HepG2 (cell line): ENCODE data around the gene IPP. TPM values are rescaled to one million over a fixed set of nuclear protein-coding genes. Genes with fewer than 3 reads are reported as not detected.
"Not testable (repeated sequence)": the region's sequence is repeated elsewhere in the genome, so short reads cannot be mapped to it uniquely, and the experiment has no call there.

ENCODE experiments used
- ATAC-seq: fragments of 200-7000 bp; cut with Tn5 transposase; 3 replicates; pipeline ENCODE4 v1.9.1; 2020; ENCODE audit warnings: mild to moderate bottlenecking, moderate library complexity
- BruUV-seq: library from RNA; stranded (reverse); fragments of 400-500 nt; replicated peaks from 2 replicates; lab custom pipeline; 2021; lab: Mats Ljungman, UMichigan
- CTCF ChIA-PET: fragments of 300-600 bp; formaldehyde crosslinking; extraction: SDS; loops from one replicate; lab custom pipeline; 2021; ENCODE audit warnings: low total read pairs, inconsistent platforms, low intra/inter-chr PET ratio; lab: Yijun Ruan, JAX
- POLR2A ChIA-PET: fragments of 350-600 bp; sonication (Branson Sonifier 250); formaldehyde crosslinking; loops from one replicate; lab custom pipeline; 2020; ENCODE audit warnings: antibody characterized with exemption, inconsistent platforms; lab: Yijun Ruan, JAX
- DNase-seq: peaks from one replicate; pipeline ENCODE4 v3.0.0-alpha.2; 2015; ENCODE audit warnings: low spot score
- FAIRE-seq: peaks from 3 replicates; lab custom pipeline; 2011; peaks lifted over from hg19 to GRCh38; lab: Jason Lieb, UNC
- H2AFZ ChIP-seq: one replicate; pipeline ENCODE4 v1.6.1; 2011; ENCODE audit warnings: low read length, inconsistent platforms
- H3K27ac ChIP-seq: fragments of 300-600 bp; 3 replicates; pipeline ENCODE4 v1.8.0; 2011; ENCODE audit warnings: mixed run types, mild to moderate bottlenecking, mixed read lengths, low read length, inconsistent platforms; ENCODE audit not compliant: insufficient read depth; ENCODE audit errors: extremely low read length
- H3K27me3 ChIP-seq, 2 experiments: fragments of 200-600 bp in 1 of 2; 2 replicates in 1 of 2; 3 replicates in 1 of 2; pipeline versions ENCODE4 v1.6.0 to v1.8.0; 2011; ENCODE audit warnings: low read length in 2 of 2, mild to moderate bottlenecking in 2 of 2, moderate library complexity in 2 of 2, inconsistent platforms in 1 of 2; ENCODE audit not compliant: insufficient read depth in 2 of 2, control insufficient read depth in 1 of 2
- H3K36me3 ChIP-seq, 2 experiments: fragments of 200-600 bp in 1 of 2; replicated peaks in 1 of 2; 2 replicates in 1 of 2; 3 replicates in 1 of 2; pipeline versions ENCODE4 v1.5.1 to v1.8.0; 2011; ENCODE audit warnings: low read length in 2 of 2, inconsistent platforms in 1 of 2; ENCODE audit not compliant: insufficient read depth in 2 of 2, control insufficient read depth in 1 of 2
- H3K4me1 ChIP-seq: 2 replicates; pipeline ENCODE4 v1.5.1; 2012; ENCODE audit warnings: low read length, inconsistent platforms; ENCODE audit not compliant: insufficient read depth
- H3K4me2 ChIP-seq: 2 replicates; pipeline ENCODE4 v1.6.0; 2011; ENCODE audit warnings: low read depth, low read length, inconsistent platforms
- H3K4me3 ChIP-seq, 3 experiments: fragments of 200-600 bp in 1 of 3; sonication (generic), shearing (Covaris generic) in 1 of 3; replicated peaks in 1 of 3; 2 replicates each; pipeline ENCODE4 v1.5.1; 2011 to 2016; ENCODE audit warnings: low read length in 3 of 3, inconsistent platforms in 2 of 3, low read depth in 2 of 3, mild to moderate bottlenecking in 2 of 3, control low read depth in 1 of 3, mixed read lengths in 1 of 3; ENCODE audit not compliant: insufficient read depth in 1 of 3
- H3K79me2 ChIP-seq: one replicate; pipeline ENCODE4 v1.6.1; 2011; ENCODE audit warnings: low read length, inconsistent platforms; ENCODE audit not compliant: insufficient read depth
- H3K9ac ChIP-seq: 2 replicates; pipeline ENCODE4 v1.6.0; 2011; ENCODE audit warnings: mild to moderate bottlenecking, low read depth, low read length, inconsistent platforms; ENCODE audit not compliant: insufficient read depth
- H3K9me3 ChIP-seq: 2 replicates; pipeline ENCODE4 v1.5.1; 2012; ENCODE audit warnings: mild to moderate bottlenecking, low read length
- H4K20me1 ChIP-seq: 2 replicates; pipeline ENCODE4 v1.6.0; 2011; ENCODE audit warnings: inconsistent platforms, mild to moderate bottlenecking, low read length, moderate library complexity; ENCODE audit not compliant: insufficient read depth
- ZBTB43 ChIP-seq: sonication (generic); formaldehyde crosslinking; conservative IDR thresholded peaks from 2 replicates; pipeline ENCODE4 v1.4.0; 2020; ENCODE audit warnings: missing genetic modification reagents
- ZFP41 ChIP-seq: sonication (generic); formaldehyde crosslinking; IDR thresholded peaks from 2 replicates; pipeline ENCODE4 v1.4.0; 2020; ENCODE audit warnings: mild to moderate bottlenecking, missing genetic modification reagents, borderline replicate concordance
- WGBS: methylation state at CpG from one replicate; pipeline ENCODE4 v1.1.6; 2017; ENCODE audit warnings: low lambda C conversion rate; 5-methylcytosine and 5-hydroxymethylcytosine counted together
- in situ Hi-C: cut with HindIII; loops from 2 replicates; pipeline ENCODE4 v1.10.0; 2017; ENCODE audit warnings: low pct_unique_long_range_greater_than_20kb; ENCODE audit not compliant: extremely low pct_ligation_motif_present
- intact Hi-C: fragments of 100-400 bp; cut with micrococcal nuclease; formaldehyde crosslinking; loops from one replicate; pipeline ENCODE4 v1.10.0; 2022; ENCODE audit not compliant: unreplicated experiment
- polyA plus RNA-seq, 8 experiments: library from polyadenylated mRNA; depleted of rRNA in 3 of 8; stranded (reverse) in 7 of 8; unstranded in 1 of 8; fragments of >200 nt; fragmentation: Illumina TruSeq in 4 of 8; extraction: Trizol in 4 of 8; gene quantifications; 2 replicates each; pipeline versions ENCODE4 v1.2.1 to v1.2.3, GENCODE V29; 2011 to 2016; ENCODE audit warnings: low read depth in 4 of 8, missing spikeins in 1 of 8, mixed read lengths in 1 of 8; ENCODE audit not compliant: insufficient read depth in 1 of 8
- total RNA-seq, 5 experiments: library from RNA; depleted of rRNA; stranded (reverse); fragments of >200 nt; fragmentation: Illumina TruSeq; extraction: Trizol; gene quantifications; 2 replicates each; pipeline ENCODE4 v1.2.3, GENCODE V29; 2016; ENCODE audit warnings: low read depth in 1 of 5
- TF ChIP-seq, protein P1 (sequence below): sonication (generic); formaldehyde crosslinking; IDR thresholded peaks from 2 replicates; pipeline ENCODE4 v1.9.0; 2021; ENCODE audit warnings: missing genetic modification reagents, borderline replicate concordance

IPP gene
- total and polyA plus RNA-seq, 2 of the 13 experiments (the other 11 are each of a cell fraction or from before 2014, with no cell fraction given) = 3.0 to 9.7 TPM

GRCh38 chr1:45730075-45730779 is 20.2 kb downstream of the IPP start:
- no peaks in the 10 kb centered on the region for H3K27me3 ChIP-seq
- ATAC-seq (no peak), FAIRE-seq (no peak), DNase-seq (no peak)
- H3K4me2 ChIP-seq = no peak overlapping the region
- H3K79me2 ChIP-seq = no peaks in the 10 kb centered on the region
- H3K27ac ChIP-seq = no peak overlapping the region
- TF ChIP-seq ZBTB43 (no peak), ZFP41 (CRISPR knock-in tag) (no peak)
- TF ChIP-seq, protein P1, sequence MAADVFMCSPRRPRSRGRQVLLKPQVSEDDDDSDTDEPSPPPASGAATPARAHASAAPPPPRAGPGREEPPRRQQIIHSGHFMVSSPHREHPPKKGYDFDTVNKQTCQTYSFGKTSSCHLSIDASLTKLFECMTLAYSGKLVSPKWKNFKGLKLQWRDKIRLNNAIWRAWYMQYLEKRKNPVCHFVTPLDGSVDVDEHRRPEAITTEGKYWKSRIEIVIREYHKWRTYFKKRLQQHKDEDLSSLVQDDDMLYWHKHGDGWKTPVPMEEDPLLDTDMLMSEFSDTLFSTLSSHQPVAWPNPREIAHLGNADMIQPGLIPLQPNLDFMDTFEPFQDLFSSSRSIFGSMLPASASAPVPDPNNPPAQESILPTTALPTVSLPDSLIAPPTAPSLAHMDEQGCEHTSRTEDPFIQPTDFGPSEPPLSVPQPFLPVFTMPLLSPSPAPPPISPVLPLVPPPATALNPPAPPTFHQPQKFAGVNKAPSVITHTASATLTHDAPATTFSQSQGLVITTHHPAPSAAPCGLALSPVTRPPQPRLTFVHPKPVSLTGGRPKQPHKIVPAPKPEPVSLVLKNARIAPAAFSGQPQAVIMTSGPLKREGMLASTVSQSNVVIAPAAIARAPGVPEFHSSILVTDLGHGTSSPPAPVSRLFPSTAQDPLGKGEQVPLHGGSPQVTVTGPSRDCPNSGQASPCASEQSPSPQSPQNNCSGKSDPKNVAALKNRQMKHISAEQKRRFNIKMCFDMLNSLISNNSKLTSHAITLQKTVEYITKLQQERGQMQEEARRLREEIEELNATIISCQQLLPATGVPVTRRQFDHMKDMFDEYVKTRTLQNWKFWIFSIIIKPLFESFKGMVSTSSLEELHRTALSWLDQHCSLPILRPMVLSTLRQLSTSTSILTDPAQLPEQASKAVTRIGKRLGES (CRISPR knock-in tag) = no peak
- CTCF ChIA-PET = no interaction called here
- H2AFZ ChIP-seq = no peak overlapping the region
- in situ Hi-C loops = no loop called here
- H3K9ac ChIP-seq = no peak overlapping the region
- 79% methylated on average over 3 of the region's 3 CpGs for WGBS
- BruUV-seq = no TSS peak
- no peak overlapping the region for H3K4me3 ChIP-seq
- POLR2A ChIA-PET = no interaction called here
- intact Hi-C loops = no loop called here
- H3K36me3 ChIP-seq = no peaks in the 10 kb centered on the region; a peak in 2 of 5 replicates
- H4K20me1 ChIP-seq = no peaks in the 10 kb centered on the region
- H3K4me1 ChIP-seq = no peaks in the 10 kb centered on the region
- no peaks in the 10 kb centered on the region for H3K9me3 ChIP-seq

DNA sequence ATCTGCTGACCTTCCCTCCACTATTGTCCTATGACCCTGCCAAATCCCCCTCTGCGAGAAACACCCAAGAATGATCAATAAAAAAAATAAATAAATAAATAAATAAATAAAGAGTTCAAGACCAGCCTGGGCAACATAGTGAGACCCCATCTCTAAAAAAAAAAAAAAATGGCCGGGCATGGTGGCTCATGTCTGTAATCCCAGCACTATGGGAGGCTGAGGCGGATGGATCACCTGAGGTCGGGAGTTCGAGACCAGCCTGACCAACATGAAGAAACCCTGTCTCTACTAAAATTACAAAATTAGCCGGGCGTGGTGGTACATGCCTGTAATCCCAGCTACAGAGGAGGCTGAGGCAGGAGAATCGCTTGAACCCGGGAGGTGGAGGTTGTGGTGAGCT is 24.4 kb downstream of the IPP start:
- intact Hi-C loops, CTCF ChIA-PET, H3K79me2 ChIP-seq, H3K4me2 ChIP-seq, H3K9me3 ChIP-seq, in situ Hi-C loops, H4K20me1 ChIP-seq, H3K36me3 ChIP-seq, H3K4me1 ChIP-seq, H3K27me3 ChIP-seq, H3K9ac ChIP-seq, H3K4me3 ChIP-seq, DNase-seq, BruUV-seq, H2AFZ ChIP-seq, ATAC-seq, FAIRE-seq, H3K27ac ChIP-seq, POLR2A ChIA-PET: not testable (repeated sequence)
- 95% methylated on average over 9 of the region's 9 CpGs for WGBS
